Liver (tissue), 9 donors: ENCODE results near the gene UQCR10. TPM values are rescaled to one million over a fixed set of nuclear protein-coding genes. Genes with fewer than 3 reads are reported as not detected.

Source experiments
- DNase-seq: peaks from one replicate; pipeline ENCODE4 v3.0.0-alpha.2; 2017; ENCODE audit warnings: low spot score
- H3K27ac ChIP-seq, 2 donors: one replicate each; pipeline ENCODE4 v1.7.0; 2013; ENCODE audit warnings: inconsistent platforms in 2 of 2, low read length in 2 of 2, control low read depth in 1 of 2, low read depth in 1 of 2, mild to moderate bottlenecking in 1 of 2
- H3K27me3 ChIP-seq, 4 donors: one replicate each; pipeline versions ENCODE4 v1.6.1 to v1.7.0; 2013; ENCODE audit warnings: low read length in 3 of 4, inconsistent platforms in 1 of 4, mild to moderate bottlenecking in 1 of 4, moderate library complexity in 1 of 4; ENCODE audit not compliant: control insufficient read depth in 4 of 4, insufficient read depth in 4 of 4
- H3K36me3 ChIP-seq, 4 donors: one replicate each; pipeline versions ENCODE4 v1.6.1 to v1.7.0; 2013; ENCODE audit warnings: low read length in 3 of 4, mild to moderate bottlenecking in 3 of 4, low read depth in 1 of 4, moderate library complexity in 1 of 4; ENCODE audit not compliant: control insufficient read depth in 4 of 4, insufficient read depth in 3 of 4
- H3K4me1 ChIP-seq, 4 donors: one replicate each; pipeline versions ENCODE4 v1.6.1 to v1.7.0; 2013; ENCODE audit warnings: low read length in 3 of 4, mild to moderate bottlenecking in 3 of 4, moderate library complexity in 1 of 4; ENCODE audit not compliant: control insufficient read depth in 4 of 4, insufficient read depth in 4 of 4
- H3K4me3 ChIP-seq, 3 donors: one replicate each; pipeline versions ENCODE4 v1.6.1 to v1.7.0; 2013; ENCODE audit warnings: low read length in 3 of 3, control low read depth in 1 of 3, low read depth in 1 of 3, mild to moderate bottlenecking in 1 of 3
- H3K9ac ChIP-seq, 2 donors: one replicate each; pipeline ENCODE4 v1.7.0; 2013; ENCODE audit warnings: low read length in 2 of 2, mild to moderate bottlenecking in 2 of 2, moderate library complexity in 2 of 2, control low read depth in 1 of 2, low read depth in 1 of 2
- H3K9me3 ChIP-seq, 4 donors: one replicate each; pipeline versions ENCODE4 v1.6.1 to v1.7.0; 2013; ENCODE audit warnings: low read length in 3 of 4; ENCODE audit not compliant: control insufficient read depth in 4 of 4
- CTCF ChIP-seq: fragments of 150-350 bp; IDR thresholded peaks from 2 replicates; pipeline ENCODE4 v1.5.1; 2017; ENCODE audit warnings: improper control_type of control experiment, low read depth, low read length; ENCODE audit not compliant: missing input control
- GABPA ChIP-seq, 2 donors: IDR thresholded peaks in 1 of 2; conservative IDR thresholded peaks in 1 of 2; 2 replicates each; pipeline ENCODE4 v1.6.1; 2016; ENCODE audit warnings: antibody characterized with exemption in 2 of 2, mild to moderate bottlenecking in 1 of 2, moderate library complexity in 1 of 2
- HNF4A ChIP-seq, 2 donors: conservative IDR thresholded peaks; 2 replicates each; pipeline ENCODE4 v1.6.1; 2016; ENCODE audit warnings: antibody characterized with exemption in 2 of 2, mild to moderate bottlenecking in 2 of 2
- HNF4G ChIP-seq: IDR thresholded peaks from 2 replicates; pipeline ENCODE4 v1.6.1; 2016; ENCODE audit warnings: antibody characterized with exemption
- MAX ChIP-seq: IDR thresholded peaks from 2 replicates; pipeline ENCODE4 v1.6.1; 2016; ENCODE audit warnings: antibody characterized with exemption
- RAD21 ChIP-seq, 2 donors: IDR thresholded peaks; 2 replicates each; pipeline ENCODE4 v1.6.1; 2016; ENCODE audit warnings: antibody characterized with exemption in 2 of 2, mild to moderate bottlenecking in 2 of 2
- SP1 ChIP-seq: IDR thresholded peaks from 2 replicates; pipeline ENCODE4 v1.6.1; 2018; ENCODE audit warnings: antibody characterized with exemption, mild to moderate bottlenecking
- WGBS: extraction: QIAGEN DNeasy Blood & Tissue Kit; methylation state at CpG from one replicate; pipeline ENCODE4 v1.1.7; 2013; 5-methylcytosine and 5-hydroxymethylcytosine counted together
- polyA plus RNA-seq, 2 donors: library from polyadenylated mRNA; stranded (reverse) in 1 of 2; unstranded in 1 of 2; fragments of 200-250 nt in 1 of 2; fragments of >200 nt in 1 of 2; fragmentation: Nextera tagmentation in 1 of 2; extraction: Ambion mirVana in 1 of 2; gene quantifications; one replicate each; pipeline versions ENCODE4 v1.2.1 to v1.2.3, GENCODE V29; 2013 to 2015
- total RNA-seq, 2 donors: library from RNA; depleted of rRNA; stranded (reverse); fragments of >200 nt; gene quantifications; one replicate each; pipeline ENCODE4 v1.2.3, GENCODE V29; 2014
- TF ChIP-seq, protein P1 (sequence below): IDR thresholded peaks from 2 replicates; pipeline ENCODE4 v1.6.1; 2016; ENCODE audit warnings: antibody characterized with exemption, mild to moderate bottlenecking
- donor health status: healthy.
- donor health status: healthy.
- donor health status: healthy.
- donor health status: healthy.
- donor health status: healthy.

The UQCR10 gene
- total and polyA plus RNA-seq, 4 donors = 40.2 to 243 (median 102) TPM

DNA sequence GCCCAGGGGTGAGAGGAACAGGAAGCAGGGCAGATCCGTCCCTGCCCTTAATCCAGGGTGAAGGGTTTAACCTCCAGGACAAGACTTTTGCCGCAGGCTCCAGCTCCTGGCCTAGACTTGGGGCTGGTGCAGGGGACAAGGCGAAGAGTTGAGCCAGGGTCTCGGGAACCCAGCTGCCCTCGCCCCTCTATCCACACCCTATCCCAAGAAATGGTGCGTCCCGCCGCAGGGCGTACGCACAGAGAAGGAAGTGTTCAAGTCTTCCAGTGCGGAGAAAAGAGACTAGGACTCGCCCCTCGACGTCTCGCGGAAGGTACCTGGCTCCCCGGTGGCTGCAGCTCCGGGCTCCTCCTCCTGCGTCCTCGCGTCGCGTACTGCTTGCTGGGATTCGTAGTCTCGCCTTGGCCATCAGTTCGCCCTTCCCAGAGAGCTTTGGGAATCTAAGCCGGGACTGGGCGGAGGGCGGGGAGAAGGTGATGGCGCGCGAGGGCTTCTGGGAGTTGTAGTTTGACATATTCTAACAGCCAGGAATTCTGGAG lies 468 bp upstream of the UQCR10 start, which contains the start of gene ZMAT5 (continued):
- TF ChIP-seq GABPA (IDR thresholded peaks at IDR 0.05 in 1 of 2, conservative IDR thresholded peaks at IDR 0.05 in 1 of 2) (peak in 1 of 2 donors; percentile 58), HNF4G (peak; percentile 2)

DNA sequence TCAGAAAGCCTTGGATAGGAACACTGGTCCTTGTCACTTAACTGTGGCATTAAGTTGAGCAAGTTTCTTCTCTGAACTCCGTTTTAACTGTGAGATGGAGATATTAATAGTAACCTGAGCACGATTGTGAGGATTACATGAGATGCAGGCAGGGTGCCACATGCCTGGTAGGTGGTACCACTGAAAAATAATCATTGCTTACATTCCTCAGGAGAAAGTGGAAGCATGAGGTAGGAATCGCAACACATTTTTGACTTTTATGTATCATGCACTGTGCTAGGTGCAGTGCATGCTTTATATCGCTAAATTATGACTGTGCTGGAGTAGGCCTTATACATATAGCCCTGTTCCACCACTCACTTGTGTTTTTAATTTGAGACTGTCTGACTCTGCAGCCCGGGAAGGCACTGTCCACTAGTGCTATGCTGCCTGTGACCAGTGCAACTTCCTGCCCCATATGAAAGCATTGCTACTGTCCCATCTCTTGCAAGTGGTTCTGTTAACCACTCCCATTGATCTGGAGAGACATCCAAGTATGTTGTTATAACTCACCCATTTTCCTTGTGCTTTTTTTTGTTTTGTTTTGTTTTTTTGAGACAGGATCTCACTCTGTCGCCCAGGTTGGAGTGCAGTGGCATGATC lies 1.0 kb downstream of the UQCR10 start:
- Histone ChIP-seq H3K4me1 (peaks cover 5 to 25% (median 19%) of the 10 kb centered on the region in 4 donors), H3K27ac (peak overlapping the region in 1 of 2 donors; percentile 83), H3K27me3 (no peaks in the 10 kb centered on the region), H3K36me3 (peaks cover 0 to 16% (median 11%) of the 10 kb centered on the region in 4 donors), H3K9ac (peak overlapping the region; percentile 85 to 88), H3K4me3 (peak overlapping the region; percentile 62 to 97 (median 85)), H3K9me3 (no peaks in the 10 kb centered on the region)
- no peak for TF ChIP-seq MAX
- TF ChIP-seq CTCF = no peak
- DNase-seq = no peak
- WGBS = 39% methylated on average over 6 of the region's 6 CpGs

DNA sequence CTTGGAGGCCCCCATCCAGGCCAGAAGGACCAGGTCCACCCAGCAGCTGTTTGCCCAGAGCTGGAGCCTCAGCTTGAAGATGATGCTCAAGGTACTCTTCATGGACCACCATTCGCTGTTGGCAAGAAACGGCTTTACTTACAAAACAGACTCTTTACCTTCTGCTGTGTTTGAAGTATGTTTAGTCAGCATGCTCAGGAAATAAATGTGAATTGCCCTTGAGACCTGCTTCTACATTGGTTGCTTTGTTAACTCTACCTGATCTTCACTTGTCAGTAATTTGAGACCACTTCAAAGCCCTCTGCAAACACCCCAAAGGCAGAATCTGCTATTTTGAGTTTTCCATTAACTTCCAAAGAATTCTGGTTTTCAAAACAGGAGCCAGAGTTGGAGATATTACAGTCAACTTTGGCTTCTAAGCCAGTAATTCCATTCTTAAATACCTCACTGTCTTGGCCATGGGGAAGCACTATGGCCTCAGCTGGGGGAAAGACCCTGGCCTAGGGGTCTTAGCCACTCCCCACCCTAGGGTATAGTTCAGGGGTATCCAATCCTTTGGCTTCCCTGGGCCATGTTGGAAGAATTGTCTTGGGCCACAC lies 2.7 kb downstream of the UQCR10 start:
- Histone ChIP-seq H3K9ac (no peak overlapping the region), H3K27ac (no peak overlapping the region), H3K4me3 (no peak overlapping the region), H3K36me3 (peaks cover 0 to 16% (median 11%) of the 10 kb centered on the region in 4 donors), H3K4me1 (peaks cover 5 to 25% (median 19%) of the 10 kb centered on the region in 4 donors), H3K27me3 (no peaks in the 10 kb centered on the region), H3K9me3 (no peaks in the 10 kb centered on the region)
- no peak for DNase-seq
- WGBS = 91% methylated on average over 2 of the region's 2 CpGs
- no peak for TF ChIP-seq HNF4A (conservative IDR thresholded peaks at IDR 0.05)
- no peak for TF ChIP-seq MAX

DNA sequence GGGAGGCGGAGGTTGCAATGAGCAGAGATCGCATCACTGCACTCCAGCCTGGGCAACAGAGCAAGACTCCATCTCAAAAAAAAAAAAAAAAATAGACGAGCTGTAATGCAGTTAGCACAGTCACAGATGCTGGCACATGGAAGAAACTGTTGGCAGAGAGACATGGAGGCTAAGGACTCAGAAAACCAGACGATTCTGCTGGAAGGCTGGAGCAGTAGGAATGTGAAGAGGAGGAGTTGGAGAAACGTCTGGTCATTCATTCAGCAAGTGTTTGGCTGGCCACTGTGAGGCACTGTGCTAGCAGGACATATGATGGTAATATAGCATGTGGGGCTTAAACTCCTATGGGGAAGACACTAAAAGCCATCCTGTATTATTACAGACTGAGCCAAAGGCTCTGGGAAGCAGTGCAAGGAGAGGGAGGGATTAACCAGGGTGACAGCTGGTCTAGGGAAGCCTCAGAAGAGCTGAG lies 5.0 kb downstream of the UQCR10 start:
- Histone ChIP-seq H3K36me3 (peaks cover 0 to 16% (median 11%) of the 10 kb centered on the region in 4 donors), H3K9me3 (no peaks in the 10 kb centered on the region), H3K9ac (no peak overlapping the region), H3K4me1 (peaks cover 0 to 18% (median 11%) of the 10 kb centered on the region in 4 donors), H3K27me3 (no peaks in the 10 kb centered on the region), H3K4me3 (no peak overlapping the region), H3K27ac (no peak overlapping the region)
- TF ChIP-seq RAD21 (IDR thresholded peaks at IDR 0.05) (peak; percentile 71 to 79), SP1 (no peak), CTCF (peak; percentile 33)
- TF ChIP-seq, protein P1, sequence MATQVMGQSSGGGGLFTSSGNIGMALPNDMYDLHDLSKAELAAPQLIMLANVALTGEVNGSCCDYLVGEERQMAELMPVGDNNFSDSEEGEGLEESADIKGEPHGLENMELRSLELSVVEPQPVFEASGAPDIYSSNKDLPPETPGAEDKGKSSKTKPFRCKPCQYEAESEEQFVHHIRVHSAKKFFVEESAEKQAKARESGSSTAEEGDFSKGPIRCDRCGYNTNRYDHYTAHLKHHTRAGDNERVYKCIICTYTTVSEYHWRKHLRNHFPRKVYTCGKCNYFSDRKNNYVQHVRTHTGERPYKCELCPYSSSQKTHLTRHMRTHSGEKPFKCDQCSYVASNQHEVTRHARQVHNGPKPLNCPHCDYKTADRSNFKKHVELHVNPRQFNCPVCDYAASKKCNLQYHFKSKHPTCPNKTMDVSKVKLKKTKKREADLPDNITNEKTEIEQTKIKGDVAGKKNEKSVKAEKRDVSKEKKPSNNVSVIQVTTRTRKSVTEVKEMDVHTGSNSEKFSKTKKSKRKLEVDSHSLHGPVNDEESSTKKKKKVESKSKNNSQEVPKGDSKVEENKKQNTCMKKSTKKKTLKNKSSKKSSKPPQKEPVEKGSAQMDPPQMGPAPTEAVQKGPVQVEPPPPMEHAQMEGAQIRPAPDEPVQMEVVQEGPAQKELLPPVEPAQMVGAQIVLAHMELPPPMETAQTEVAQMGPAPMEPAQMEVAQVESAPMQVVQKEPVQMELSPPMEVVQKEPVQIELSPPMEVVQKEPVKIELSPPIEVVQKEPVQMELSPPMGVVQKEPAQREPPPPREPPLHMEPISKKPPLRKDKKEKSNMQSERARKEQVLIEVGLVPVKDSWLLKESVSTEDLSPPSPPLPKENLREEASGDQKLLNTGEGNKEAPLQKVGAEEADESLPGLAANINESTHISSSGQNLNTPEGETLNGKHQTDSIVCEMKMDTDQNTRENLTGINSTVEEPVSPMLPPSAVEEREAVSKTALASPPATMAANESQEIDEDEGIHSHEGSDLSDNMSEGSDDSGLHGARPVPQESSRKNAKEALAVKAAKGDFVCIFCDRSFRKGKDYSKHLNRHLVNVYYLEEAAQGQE = no peak
- no peak for DNase-seq
- WGBS = 53% methylated on average over 5 of the region's 5 CpGs
